Stimulated activated naive CD8-positive, alpha-beta T cell treated with anti-CD3 and anti-CD28 coated beads, Interleukin-15, amount 100 ng/mL, for 72 hours (primary cell): Measurements from ENCODE around the gene LYPD6B.

Experiments used
- ATAC-seq: fragments of 150-1000 bp; cut with Tn5 transposase; 2 replicates; pipeline ENCODE4 v1.10.0; 2021; ENCODE audit warnings: mild to moderate bottlenecking, moderate library complexity
- DNase-seq, 2 donors: peaks; one replicate each; pipeline ENCODE4 v3.0.0; 2021 to 2022
- H3K27ac Mint-ChIP-seq, 2 donors: one replicate each; pipeline ENCODE4 v1.8.0; 2022; ENCODE audit warnings: mild to moderate bottlenecking in 2 of 2, mixed read lengths in 2 of 2, moderate library complexity in 2 of 2
- H3K27me3 Mint-ChIP-seq: one replicate; pipeline ENCODE4 v1.8.0; 2022; ENCODE audit warnings: mixed read lengths
- H3K4me1 Mint-ChIP-seq: one replicate; pipeline ENCODE4 v1.8.0; 2022; ENCODE audit warnings: mild to moderate bottlenecking, mixed read lengths
- H3K4me3 Mint-ChIP-seq, 2 donors: one replicate each; pipeline ENCODE4 v1.8.0; 2022; ENCODE audit warnings: mild to moderate bottlenecking in 2 of 2, mixed read lengths in 2 of 2, moderate library complexity in 1 of 2
- H3K9me3 Mint-ChIP-seq, 2 donors: one replicate each; pipeline ENCODE4 v1.8.0; 2022; ENCODE audit warnings: mixed read lengths in 2 of 2

LYPD6B gene

DNA sequence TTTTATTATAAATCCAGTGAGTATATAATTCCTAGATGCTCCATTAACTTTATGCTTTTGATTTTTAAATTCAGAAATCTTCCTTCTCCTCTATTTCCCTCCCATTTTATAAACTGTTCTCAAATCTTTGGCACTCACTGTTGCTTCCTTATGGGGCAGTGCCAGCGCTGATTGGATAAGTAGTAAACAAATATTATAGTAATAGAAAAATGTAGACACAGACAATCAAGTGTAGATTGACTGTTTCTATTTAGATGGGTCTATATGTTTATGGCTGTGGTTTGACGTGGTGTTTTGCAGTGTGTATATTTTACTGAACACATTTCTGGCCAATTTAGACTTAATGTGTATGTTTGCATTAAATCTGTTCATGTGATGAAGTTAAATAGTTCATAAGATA lies 36.6 kb downstream of the LYPD6B start:
- Mint-ChIP-seq H3K4me3 (no peak overlapping the region), H3K9me3 (no peaks in the 10 kb centered on the region), H3K27me3 (peaks cover 42% of the 10 kb centered on the region), H3K27ac (no peak overlapping the region), H3K4me1 (peaks cover 3% of the 10 kb centered on the region)
- ATAC-seq (no peak), DNase-seq (no peak)

DNA sequence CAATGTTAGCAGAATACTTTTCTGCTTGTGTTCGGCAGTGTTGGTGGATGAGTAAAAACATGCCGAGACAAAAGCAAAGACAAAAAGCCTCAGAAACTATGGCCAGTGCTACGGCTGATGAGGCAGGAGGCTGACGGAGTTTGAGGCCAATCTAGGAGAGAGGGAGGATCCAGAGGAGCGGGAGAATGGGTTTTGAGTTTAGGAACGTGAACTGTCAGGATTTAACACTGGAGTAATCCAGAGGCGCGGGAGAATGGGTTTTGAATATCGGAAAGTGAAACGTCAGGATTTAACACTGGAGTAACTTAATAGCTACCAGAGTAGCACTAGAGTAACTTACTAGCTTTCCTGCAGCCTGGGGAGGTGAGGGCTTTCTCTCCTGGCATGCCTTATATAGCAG lies 37.4 kb downstream of the LYPD6B start:
- no peak for DNase-seq
- Mint-ChIP-seq H3K4me1 (no peaks in the 10 kb centered on the region), H3K9me3 (no peaks in the 10 kb centered on the region), H3K27ac (no peak overlapping the region), H3K4me3 (no peak overlapping the region), H3K27me3 (peaks cover 37% of the 10 kb centered on the region)
- no peak for ATAC-seq

DNA sequence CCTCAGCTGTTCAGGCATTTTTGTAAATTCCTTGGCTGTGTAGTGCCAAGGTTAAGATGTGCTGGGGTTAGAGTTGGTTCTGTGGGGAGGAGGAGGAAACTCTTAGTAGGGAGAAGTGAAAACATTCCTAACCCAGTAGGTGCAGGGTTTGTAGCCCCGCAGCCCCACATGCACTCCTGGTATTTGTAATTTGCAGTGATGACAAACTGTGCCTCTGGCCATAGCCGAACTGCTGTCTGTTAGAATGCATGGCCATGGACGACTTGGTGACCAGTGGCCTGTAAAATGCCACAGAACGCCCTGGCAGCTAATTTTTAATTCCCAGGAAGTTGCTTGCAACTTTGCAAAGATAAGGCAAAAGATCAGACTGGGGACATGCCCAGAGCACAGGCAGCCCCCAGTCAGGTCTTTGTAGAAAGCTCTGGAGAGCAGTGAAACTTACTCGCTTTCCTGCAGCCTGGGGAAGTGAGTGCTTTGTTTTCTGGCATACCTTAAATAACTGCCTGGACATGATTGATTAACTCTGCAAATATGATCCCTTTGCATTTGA lies 38.4 kb downstream of the LYPD6B start:
- Mint-ChIP-seq H3K4me1 (no peaks in the 10 kb centered on the region), H3K4me3 (no peak overlapping the region), H3K27me3 (peaks cover 29% of the 10 kb centered on the region), H3K27ac (no peak overlapping the region), H3K9me3 (no peaks in the 10 kb centered on the region)
- DNase-seq (no peak), ATAC-seq (no peak)

DNA sequence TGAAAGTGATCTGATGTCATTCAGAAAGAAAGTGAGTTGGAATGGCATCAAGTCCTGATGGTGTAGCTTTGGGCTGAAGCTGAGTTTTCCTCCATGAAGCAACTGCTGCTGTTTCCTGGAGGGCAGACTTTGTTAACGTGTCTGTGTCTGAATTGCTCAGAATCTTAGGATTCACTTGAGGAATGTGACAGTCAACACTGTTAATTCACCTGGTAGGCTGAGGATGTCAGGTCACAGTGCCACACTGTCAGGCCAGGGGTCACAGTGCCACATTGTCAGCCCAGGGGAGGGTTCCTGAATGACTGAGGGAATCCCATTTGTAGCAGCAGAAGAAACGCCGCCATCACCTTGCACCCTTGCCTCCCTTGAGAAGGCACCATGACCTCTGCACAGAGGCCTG lies 39.4 kb downstream of the LYPD6B start:
- Mint-ChIP-seq H3K9me3 (no peaks in the 10 kb centered on the region), H3K27ac (no peak overlapping the region)

DNA sequence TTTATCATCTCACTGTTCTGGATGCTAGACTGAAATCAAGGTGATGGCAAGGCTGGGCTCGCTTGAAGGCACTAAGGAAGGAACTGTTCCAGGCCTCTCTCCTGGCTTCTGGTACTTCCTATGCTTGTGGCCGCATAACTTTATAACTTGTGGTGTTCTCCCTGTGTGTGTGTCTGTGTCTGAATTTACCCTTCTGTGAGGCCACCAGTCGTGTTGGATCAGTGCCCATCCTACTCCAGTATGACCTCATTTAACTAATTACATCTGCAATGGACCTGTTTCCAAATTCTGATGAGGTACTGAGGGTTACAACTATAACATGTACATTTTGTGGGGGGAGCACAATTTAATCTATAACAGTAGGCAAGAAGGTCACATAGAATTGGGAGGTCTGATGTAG lies 41.6 kb downstream of the LYPD6B start:
- no peak overlapping the region for H3K4me3 Mint-ChIP-seq
- H3K27me3 Mint-ChIP-seq: peaks cover 6% of the 10 kb centered on the region
- no peaks in the 10 kb centered on the region for H3K9me3 Mint-ChIP-seq
- ATAC-seq (no peak), DNase-seq (no peak)
- H3K27ac Mint-ChIP-seq: no peak overlapping the region
- no peaks in the 10 kb centered on the region for H3K4me1 Mint-ChIP-seq

More for the DNA sequence above, 39.4 kb downstream of the LYPD6B start:
- H3K4me1 Mint-ChIP-seq: no peaks in the 10 kb centered on the region
- ATAC-seq (no peak), DNase-seq (no peak)
- H3K4me3 Mint-ChIP-seq: no peak overlapping the region
- H3K27me3 Mint-ChIP-seq: peaks cover 20% of the 10 kb centered on the region

DNA sequence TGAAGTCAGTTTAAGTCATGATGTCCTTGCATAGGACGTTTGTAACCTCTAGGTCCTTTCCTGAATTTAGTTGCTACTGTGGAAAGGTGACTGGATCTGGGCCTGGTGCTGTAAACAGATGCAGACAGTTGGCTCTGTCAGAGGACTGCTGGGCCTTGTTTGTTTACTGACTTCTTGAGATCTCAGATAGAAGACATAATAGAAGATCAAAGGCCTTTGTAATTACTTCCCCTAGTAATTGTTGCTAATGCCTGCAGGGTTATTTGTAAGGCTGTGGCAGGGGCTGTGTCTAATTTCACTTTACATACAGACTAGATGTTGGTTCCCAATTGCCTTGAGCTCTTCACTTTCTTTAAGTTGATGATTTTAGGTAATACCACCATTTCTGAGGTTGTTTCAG lies 42.5 kb downstream of the LYPD6B start:
- Mint-ChIP-seq H3K27ac (no peak overlapping the region), H3K4me1 (no peaks in the 10 kb centered on the region), H3K27me3 (peaks cover 6% of the 10 kb centered on the region), H3K9me3 (no peaks in the 10 kb centered on the region), H3K4me3 (no peak overlapping the region)
- ATAC-seq (no peak), DNase-seq (no peak)

DNA sequence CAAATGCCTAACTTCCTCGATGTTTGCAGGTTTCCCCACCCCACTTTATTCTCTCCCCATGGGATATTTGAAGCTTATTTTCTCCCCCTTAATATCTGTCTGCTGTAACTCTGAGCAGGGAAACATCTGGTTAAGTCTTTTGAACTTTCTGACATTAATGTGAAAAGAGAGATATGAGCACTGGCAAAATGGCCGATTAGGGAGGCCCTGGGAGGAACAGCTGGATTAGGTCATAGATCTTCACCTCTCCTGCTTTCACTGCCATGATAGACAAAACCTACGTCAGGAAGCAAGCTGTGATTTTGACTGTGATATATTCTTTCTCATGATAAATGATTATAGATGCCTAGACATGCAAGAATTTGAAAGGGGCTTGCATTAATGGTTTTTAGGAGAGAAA lies 43.6 kb downstream of the LYPD6B start:
- H3K27me3 Mint-ChIP-seq: no peaks in the 10 kb centered on the region
- no peak for DNase-seq

DNA sequence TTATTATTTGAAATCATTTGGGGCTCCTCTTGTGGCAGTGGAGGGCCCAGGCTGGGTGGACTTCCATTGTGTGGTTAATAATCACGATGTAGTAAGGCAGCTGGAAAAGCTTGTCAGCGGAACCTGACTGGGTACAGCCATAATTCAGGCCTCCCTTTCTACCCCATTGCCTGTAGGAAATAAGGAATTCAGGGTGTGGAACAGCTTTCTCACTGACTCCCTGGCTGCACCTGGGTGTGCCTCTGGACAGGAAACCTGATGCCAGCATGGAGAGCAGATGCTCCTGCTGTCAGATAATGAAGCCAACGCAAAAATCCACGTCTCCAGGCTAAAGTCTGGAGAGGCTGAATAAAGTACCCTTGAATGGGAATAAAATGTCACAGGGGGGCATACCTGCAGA lies 44.2 kb downstream of the LYPD6B start:
- H3K4me3 Mint-ChIP-seq: no peak overlapping the region
- H3K4me1 Mint-ChIP-seq: no peaks in the 10 kb centered on the region
- H3K27me3 Mint-ChIP-seq: no peaks in the 10 kb centered on the region
- no peaks in the 10 kb centered on the region for H3K9me3 Mint-ChIP-seq
- H3K27ac Mint-ChIP-seq: no peak overlapping the region
- DNase-seq: no peak
- ATAC-seq: no peak

More for the DNA sequence above, 43.6 kb downstream of the LYPD6B start:
- H3K4me3 Mint-ChIP-seq: no peak overlapping the region
- H3K27ac Mint-ChIP-seq: peak overlapping the region in 1 of 2 donors; percentile 4
- no peaks in the 10 kb centered on the region for H3K9me3 Mint-ChIP-seq
- no peaks in the 10 kb centered on the region for H3K4me1 Mint-ChIP-seq
- ATAC-seq: no peak

DNA sequence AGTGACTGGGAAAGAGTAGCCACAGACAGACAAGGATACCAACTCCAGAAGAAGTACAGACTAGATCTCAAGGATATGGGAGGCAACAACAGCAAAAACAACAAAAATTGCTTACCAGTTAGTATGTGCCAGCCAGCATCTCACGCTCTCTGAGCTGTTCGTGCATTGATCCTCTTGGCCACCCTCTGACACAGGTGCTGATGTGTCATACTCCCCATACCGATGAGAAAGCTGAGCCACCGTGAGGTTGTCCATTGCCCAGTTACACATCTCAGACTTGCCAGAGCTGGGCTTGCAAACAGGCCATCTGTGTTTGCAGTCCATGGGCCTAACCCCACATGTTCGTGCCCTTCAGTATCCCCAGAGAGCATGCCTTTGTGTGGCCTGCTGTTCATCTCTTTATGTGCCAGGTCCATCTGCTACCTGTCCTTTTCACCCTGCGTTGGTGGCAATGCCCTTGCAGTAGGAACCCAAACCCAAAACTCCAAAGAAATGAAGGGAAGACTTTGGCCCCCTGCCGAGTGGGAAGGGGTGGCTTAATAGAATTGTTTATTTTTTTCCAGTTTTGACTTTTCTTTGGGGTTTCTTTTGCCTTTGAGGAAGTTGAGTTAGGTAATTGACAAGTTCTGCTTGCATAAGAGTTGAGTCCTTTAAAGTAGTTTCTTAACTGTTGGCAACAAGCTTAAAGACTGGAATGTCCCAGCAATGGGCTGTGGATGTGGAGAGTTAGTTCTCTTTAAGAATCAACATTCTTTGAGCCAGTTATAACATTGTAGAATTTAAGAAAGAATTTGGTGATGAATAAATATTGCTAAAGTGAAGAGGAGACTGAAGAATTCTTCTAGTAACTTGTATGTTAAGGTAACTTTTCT lies 46.7 kb downstream of the LYPD6B start:
- Mint-ChIP-seq H3K4me1 (peaks cover 6% of the 10 kb centered on the region), H3K27ac (no peak overlapping the region), H3K27me3 (peaks cover 8% of the 10 kb centered on the region), H3K4me3 (no peak overlapping the region), H3K9me3 (no peaks in the 10 kb centered on the region)
- ATAC-seq (no peak), DNase-seq (no peak)

DNA sequence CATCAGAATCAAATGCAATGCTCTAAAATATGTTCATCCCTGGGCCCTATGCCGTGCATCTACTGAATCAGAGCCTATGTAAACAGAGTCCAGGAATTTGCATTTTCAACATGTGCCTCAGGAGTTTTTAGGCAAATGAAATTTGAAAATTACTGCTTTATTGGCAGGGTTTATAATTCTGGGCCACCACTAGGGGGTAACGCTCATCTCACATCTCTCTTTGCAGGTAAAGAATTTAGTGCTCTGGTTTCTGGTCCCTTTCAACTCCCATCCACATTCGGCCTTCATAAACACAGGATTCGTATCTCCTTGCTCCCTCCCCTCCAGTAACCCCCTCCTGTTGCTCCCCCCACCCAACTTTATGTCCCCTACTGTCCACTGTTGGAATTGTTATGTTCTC lies 49.3 kb downstream of the LYPD6B start:
- H3K4me1 Mint-ChIP-seq: peaks cover 6% of the 10 kb centered on the region
- no peaks in the 10 kb centered on the region for H3K9me3 Mint-ChIP-seq
- no peak for ATAC-seq
- no peak overlapping the region for H3K4me3 Mint-ChIP-seq
- H3K27me3 Mint-ChIP-seq: peaks cover 18% of the 10 kb centered on the region
- DNase-seq: no peak
- no peak overlapping the region for H3K27ac Mint-ChIP-seq

DNA sequence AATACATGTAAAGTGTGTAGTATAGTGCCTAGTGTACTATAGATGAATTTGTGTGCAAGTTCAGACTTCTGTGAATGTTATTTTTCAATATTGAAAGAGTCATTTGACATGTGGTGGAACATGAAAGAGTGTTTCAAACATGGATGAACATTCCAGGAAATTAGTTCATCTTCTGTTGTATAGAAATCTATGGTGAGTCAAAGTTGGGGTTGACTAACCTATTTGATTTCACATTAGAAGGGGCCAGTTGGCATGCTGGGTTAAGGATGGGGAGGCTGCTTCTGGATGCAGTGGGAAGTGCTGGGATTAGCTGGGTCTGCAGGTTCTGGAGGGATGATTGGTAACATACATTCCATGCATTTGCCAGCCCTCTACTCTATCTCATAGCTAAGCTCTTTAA lies 50.6 kb downstream of the LYPD6B start:
- Mint-ChIP-seq H3K4me1 (peaks cover 6% of the 10 kb centered on the region), H3K4me3 (no peak overlapping the region), H3K27me3 (peaks cover 18% of the 10 kb centered on the region), H3K9me3 (no peaks in the 10 kb centered on the region), H3K27ac (peak overlapping the region in 1 of 2 donors; percentile 57)
- no peak for DNase-seq
- ATAC-seq: no peak

DNA sequence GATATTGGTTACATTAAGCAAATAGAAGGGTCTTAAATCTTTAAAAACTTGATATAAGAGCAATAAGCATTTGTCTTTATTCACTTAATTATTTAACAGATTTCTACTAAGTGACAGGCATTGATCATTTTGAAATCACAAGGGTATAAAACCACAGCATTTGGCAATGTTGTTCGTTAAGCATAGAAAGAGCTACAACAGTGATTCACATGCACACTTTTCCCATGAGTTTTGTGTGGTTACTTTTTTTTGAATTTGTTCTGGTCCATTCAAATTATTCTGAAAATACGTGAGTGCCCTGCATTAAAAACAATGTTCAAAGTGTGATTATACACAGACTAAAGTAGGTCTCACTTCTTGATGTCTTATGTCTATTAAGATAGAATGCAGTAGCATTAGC lies 52.2 kb downstream of the LYPD6B start:
- Mint-ChIP-seq H3K4me1 (peaks cover 6% of the 10 kb centered on the region), H3K27me3 (peaks cover 23% of the 10 kb centered on the region), H3K4me3 (no peak overlapping the region), H3K9me3 (no peaks in the 10 kb centered on the region), H3K27ac (no peak overlapping the region)
- DNase-seq (no peak), ATAC-seq (no peak)

DNA sequence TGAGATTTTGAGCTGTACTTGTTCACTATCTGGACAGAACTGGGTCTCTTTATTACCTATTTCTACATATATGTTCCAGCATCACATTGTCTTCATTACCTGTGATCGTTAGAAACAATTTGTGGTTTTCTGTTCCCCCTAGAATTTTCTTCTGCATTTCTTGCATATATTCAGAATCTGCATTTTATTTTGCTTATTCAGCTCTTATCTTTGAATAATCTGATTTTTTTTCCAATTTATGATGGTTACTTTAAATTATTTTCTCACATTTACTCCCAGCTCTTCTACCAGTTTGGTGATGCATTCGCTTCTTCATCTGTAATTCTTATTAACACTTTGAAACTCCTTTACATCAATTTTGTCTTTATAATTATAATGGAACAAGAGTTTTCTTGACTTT lies 55.1 kb downstream of the LYPD6B start:
- DNase-seq: no peak
- H3K4me3 Mint-ChIP-seq: no peak overlapping the region
- no peak for ATAC-seq
- peak overlapping the region in 1 of 2 donors; percentile 53 for H3K27ac Mint-ChIP-seq
- no peaks in the 10 kb centered on the region for H3K9me3 Mint-ChIP-seq
- H3K4me1 Mint-ChIP-seq: peaks cover 6% of the 10 kb centered on the region
- peaks cover 30% of the 10 kb centered on the region for H3K27me3 Mint-ChIP-seq

DNA sequence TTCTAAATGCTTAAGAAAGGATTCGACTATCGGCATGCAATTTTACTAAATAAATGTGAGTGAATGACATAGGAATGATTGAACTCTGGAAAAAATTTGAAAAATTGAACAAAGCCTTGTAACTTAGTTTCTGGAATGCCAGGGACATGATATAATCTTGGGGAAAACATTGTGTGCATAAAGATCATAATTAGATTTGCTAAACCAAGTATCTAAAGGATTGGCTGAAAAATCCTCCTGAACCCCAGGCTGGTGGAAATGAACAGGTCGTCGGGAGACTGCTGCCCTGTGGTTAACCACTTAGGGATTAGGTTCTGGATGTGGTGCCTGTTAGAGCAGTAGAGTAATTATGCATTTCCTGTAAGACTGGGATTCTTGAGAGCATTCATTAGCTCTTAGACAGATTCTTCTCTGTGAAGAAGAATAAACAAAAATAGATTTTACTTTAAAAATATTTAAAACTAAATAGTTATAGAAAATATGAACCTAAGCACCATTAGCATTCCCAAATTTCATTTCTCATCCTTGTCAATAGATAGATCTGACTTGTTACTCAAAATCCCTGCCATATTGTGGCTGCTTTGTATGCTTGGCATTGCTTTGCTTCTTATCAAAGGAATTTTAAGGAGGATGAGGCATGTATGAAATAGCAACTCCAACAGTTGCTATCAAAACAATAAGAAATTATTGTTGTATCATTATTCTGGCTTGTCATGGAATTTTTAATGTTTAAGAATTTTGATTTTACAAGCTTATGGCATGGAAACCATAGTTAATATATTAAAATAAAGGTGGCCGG lies 55.9 kb downstream of the LYPD6B start:
- H3K4me1 Mint-ChIP-seq: no peaks in the 10 kb centered on the region
- no peak overlapping the region for H3K4me3 Mint-ChIP-seq
- DNase-seq: no peak
- peaks cover 22% of the 10 kb centered on the region for H3K27me3 Mint-ChIP-seq
- ATAC-seq: no peak
- no peaks in the 10 kb centered on the region for H3K9me3 Mint-ChIP-seq
- H3K27ac Mint-ChIP-seq: no peak overlapping the region

DNA sequence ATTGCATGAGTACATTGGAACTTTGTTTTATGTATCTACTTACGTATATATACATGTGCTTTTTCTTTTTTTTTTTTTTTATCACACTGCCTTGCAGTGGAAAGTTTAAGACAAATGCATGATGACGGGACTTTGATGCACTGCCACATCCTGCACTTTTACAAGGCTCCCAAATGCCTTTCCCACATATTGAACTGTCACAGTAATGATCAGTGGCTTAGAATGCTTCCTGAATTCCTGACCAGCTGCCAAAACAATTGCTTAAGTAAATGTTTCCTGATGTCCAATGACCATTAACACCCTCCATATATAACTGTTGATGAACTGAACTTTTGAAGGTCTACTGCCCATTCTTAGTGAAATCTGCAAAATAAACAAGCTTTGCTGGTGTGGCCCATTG lies 60.2 kb downstream of the LYPD6B start:
- peaks cover 26% of the 10 kb centered on the region for H3K27me3 Mint-ChIP-seq
- H3K4me3 Mint-ChIP-seq: no peak overlapping the region
- ATAC-seq: no peak
- H3K27ac Mint-ChIP-seq: no peak overlapping the region
- H3K9me3 Mint-ChIP-seq: no peaks in the 10 kb centered on the region
- no peaks in the 10 kb centered on the region for H3K4me1 Mint-ChIP-seq
- DNase-seq: no peak

DNA sequence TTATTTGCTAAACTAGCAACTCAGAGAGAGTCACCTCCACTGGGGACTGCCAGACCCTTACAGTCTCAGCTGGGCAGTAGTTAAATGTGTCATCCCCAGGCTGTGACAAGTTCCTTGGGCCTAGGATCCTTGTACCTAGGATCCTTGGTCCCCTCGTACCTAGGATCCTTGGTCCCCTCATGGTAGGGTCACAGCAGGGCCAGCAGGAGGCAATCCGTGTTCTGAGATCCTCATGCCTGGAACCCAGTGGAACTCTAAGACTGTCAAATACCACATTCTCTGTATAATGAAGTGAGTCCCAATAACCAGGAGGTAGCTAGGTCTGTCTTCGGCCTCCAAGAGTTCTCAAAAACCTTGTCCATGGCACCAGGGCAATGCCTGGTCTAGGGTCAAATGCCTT lies 60.8 kb downstream of the LYPD6B start:
- Mint-ChIP-seq H3K4me3 (no peak overlapping the region), H3K4me1 (no peaks in the 10 kb centered on the region), H3K27me3 (peaks cover 26% of the 10 kb centered on the region), H3K27ac (no peak overlapping the region), H3K9me3 (no peaks in the 10 kb centered on the region)
- no peak for DNase-seq
- ATAC-seq: no peak
